ENCODE data around the gene ASTN1.

The ASTN1 gene

GRCh38 chr1:176869577-176869976, 294.9 kb downstream of the ASTN1 start:
- DNase-seq, result no peak

GRCh38 chr1:176866011-176866714, 298.3 kb downstream of the ASTN1 start:
- no peak for DNase-seq

GRCh38 chr1:176864211-176864610, 300.3 kb downstream of the ASTN1 start:
- DNase-seq, result no peak

DNA sequence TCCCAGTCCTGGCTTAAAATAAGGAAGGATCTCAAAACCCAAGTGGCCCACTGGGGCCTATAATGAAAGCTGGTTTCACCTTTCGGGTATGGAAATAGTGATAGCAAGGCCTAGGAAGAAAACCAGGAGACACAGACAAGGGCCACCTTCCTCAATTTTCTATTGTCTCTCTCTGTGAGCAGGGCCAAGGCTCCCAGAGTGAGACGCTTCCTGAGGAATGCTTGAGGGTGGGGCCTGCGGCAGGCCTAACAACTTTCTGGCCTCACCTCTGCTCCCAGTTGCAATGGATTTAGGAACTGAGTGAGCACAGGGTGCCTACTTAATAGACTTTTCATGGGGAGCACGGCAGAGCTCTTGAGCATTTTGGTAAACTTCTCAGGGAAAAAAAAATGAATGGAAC, 300.9 kb downstream of the ASTN1 start:
- DNase-seq, result no peak

GRCh38 chr1:176858433-176858916, 306.0 kb downstream of the ASTN1 start:
- DNase-seq, result no peak

DNA sequence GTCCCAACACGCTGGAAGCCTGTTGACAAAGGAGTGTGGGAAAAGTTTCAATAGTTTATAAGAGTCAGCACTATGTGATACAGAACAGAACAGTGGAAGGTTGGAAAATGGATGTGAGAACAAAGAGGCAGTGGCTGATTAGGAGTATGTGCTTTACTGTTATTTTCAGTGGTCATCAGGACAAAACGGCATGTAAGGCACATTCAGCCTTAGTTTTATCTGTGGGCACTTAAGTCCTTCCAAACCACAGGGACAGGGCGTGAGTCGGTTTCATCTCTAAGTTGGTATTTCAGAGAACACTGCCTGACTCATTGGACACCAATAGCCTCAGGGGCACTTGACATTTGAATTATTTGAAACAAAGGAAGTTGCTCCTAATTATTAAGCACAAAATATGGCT, 306.9 kb downstream of the ASTN1 start:
- DNase-seq, result no peak

DNA sequence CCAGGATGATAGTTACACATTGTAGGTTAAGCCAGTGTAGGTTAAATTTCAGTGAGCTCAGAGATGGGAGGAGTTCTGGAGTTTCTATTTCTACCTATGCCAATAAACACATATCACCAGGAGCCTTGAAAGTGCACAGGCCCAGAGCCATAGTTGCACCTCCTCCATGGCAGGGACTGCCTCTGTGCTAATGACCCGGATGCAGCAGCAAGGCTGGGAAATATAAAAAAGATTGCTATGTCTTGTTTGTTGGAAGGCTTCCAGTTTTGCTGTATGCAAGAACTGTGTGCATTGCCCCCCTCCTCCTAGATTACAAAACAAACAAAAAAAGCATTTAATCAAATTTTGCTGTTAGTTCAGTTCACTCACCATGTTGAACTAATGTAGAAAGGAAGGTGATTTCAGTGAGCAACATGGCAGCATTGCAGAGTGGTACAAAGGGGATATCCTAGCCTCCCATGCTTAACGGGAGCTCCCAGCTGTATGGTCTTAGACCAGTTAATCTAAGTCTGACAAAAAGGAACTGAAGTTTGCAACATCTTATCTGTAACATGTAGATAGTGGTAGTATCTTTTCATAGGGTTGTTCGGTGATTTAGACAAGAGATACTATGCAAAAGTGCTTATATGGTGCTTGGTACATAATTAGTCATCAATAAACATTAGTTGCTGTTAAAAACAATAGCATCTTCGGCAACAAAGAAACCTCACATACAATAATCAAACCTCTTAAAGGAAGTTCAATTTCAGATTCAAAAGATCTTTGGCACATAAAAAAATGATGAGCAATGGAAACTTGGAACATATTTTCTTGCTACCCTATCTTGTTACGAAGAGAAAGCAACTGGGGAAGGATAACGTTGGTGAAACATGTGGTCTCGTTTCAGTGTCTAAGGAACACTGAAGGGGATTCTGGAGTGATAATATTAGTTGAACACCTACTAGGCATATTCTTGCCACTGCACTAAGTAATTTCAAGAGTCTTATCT, 309.5 kb downstream of the ASTN1 start:
- DNase-seq, result no peak

DNA sequence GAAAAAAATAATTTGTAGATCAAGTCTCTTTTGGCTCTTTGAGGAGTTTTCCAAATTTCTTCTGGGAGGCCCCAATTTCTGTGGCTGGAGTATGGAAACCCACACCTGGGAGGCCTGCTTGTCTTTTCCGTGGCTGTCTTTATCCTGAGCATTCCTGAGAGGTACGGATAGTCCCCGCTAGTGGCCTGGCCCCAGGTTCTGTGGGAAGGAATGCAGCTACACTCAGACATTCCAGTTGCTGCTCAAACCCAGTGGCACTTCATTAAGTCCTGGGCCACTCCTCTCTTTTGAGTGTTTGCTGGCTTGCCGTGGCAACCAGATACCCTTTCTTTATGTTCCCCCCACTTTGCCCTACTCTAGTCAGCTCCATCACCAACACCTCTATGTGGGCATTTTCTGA, 310.4 kb downstream of the ASTN1 start:
- no peak for DNase-seq

- no peak for DNase-seq
These were observed 311.0 kb downstream of the ASTN1 start for GRCh38 chr1:176853503-176853902.

DNA sequence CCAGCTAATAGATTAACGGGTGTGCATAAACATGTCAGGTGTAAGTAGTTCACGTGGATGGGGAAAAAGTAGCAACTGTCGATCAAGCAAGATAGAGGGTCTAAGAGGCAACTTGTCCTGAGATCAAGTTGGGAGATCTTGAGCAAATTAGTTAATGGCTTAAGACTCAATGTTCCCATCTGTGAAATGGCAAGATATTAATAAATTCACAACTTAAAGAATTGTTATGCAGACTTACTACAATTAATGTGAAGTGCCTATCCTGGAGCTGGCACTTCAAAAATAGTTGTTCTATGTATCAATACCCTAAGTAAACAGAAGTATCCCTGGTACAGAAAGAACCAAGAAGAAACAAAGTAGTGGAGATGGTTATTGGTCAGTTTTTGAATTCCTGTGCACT, 312.4 kb downstream of the ASTN1 start:
- DNase-seq, result no peak

- no peak for DNase-seq
These were observed 313.6 kb downstream of the ASTN1 start for GRCh38 chr1:176850871-176851270.

DNA sequence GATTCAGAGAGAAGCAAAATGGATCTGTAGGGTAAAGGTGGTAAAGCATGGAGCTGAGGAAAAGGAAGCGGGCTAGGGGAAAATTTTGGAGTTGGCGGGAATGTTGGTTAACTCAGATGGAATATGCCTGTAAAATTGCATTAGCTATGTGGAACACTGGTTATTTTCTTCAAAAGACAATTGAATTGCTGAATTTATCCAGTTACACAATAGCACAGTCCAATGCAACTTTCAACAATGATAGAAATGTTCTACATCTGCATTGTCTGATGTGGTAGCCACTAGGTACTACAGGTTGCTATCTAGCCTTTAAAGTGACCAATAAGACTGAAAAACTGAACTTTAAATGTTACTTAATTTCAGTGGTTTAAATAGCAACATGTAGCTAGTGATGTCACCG, 315.2 kb downstream of the ASTN1 start:
- DNase-seq, result no peak

DNA sequence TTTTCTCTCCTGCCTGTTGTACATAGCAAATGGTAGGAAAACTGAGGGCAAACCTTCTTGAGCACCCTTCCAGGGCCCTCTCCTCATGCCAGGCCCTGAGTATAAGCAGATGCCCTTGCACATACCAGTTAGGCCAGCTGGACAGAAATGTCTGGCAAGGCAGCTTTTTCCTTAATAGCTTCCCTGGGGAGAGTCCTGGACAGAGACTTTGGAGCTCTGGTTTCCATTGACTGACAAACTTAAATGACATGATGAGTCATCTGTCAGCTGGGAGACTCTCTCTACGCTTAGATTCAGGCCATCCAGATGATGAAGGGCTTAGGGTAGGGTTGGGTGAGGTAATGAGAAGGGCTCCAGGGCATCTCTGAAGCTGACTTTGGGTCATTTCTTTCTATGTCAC, 317.5 kb downstream of the ASTN1 start:
- DNase-seq, result no peak

DNA sequence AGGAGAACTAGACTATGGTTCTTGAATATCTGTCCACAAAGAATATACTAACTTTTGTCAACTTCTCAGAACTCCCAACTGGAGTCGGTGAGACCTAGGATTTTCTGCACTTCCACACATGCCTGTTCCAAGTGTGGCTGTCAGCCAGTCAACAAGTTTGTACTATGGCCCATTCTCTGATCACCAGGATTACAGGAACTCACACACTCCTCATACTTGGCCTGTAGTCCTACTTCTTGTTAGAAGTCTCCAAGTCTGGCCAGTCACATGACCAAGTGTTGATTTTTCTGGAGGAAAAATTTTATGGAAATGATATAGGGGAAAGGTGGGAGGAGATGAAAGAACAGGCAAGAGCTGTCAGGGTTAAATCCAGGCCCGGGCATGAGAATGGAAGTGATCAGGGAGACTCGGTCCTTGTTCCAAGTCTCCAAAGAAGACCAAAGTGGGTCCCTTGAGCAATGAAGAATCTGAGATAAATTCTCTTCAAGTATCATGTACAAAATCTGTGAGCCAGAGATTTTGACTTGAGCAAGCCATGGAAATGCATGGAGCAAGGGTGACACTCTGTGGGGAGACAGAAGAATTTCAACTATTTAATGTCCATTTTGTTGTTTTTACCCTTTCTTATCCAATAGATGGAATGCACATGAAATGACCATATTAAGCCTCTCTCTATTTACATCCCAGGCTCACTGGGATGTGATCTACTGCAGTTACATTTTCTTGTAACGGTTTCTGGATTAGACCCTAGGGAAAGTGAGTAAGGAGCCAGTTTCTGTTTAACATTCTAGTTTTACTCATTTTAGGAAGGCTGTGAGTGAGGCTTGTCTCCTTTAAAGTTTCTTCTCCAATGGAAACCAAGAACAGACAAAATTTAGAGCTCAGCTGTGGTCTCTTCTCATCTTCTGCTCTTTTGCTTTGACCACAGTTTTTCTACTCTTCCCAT, 320.9 kb downstream of the ASTN1 start:
- DNase-seq, result no peak

DNA sequence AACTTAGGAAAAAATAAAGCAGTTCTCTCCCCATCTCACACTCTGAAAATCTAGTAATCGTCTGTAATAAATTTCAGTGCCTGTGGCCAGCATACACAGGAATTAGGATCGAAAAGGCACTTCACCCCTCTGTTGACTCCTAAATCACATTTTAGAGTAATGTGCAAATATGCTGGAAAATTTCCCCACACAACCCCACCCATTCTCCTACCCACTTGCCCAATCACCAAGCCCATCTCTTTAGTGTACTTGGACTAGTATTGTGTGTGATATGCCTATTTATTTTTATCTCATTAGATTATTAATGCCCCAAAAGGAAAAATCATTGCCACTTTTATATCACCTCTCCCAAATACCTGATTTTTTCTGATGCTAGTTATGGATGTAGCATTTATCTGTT, 323.3 kb downstream of the ASTN1 start:
- no peak for DNase-seq

- no peak for DNase-seq
These were observed 325.3 kb downstream of the ASTN1 start for GRCh38 chr1:176839216-176839615.

GRCh38 chr1:176838276-176838995, 326.1 kb downstream of the ASTN1 start:
- DNase-seq, result no peak

GRCh38 chr1:176837708-176838107, 326.8 kb downstream of the ASTN1 start:
- no peak for DNase-seq

DNA sequence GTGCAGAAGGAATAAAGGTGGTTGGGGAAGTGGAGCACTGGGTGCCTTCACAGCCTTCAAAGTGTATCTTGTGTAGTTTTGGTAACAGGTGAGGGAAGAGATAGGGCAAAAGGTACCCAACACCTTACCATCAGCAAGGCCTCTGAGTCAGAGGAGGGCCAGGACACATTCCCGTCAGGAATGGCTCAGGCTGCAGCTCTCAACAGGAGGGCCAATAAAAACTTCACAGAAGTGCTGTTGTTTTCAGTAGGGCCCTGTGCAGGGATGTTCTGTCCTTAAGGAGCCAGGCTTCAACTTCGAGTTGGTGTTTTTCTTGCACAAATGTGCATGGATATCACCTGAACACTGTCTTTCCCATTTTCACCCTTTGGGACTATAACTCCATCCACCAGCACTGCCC, 333.4 kb downstream of the ASTN1 start:
- DNase-seq, result no peak

GRCh38 chr1:176829261-176829660, 335.3 kb downstream of the ASTN1 start:
- no peak for DNase-seq

DNA sequence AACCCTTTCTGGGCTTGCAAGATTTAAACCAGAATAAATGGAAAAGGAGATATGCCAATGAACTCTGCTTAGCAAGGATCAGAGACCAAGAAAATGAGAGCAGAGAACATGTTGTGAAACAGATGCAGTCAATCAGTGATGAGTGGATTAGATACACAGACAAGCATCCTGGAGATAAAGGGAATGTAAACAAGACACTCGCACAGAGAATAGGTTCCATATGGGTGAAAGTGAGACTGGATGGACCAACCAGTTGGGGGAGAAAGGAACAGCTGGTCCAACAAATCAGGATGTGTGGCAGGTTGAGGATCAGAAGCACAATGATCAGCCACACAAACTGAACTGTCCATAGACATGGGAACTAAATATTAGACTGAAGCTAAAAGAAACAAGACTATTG, 338.2 kb downstream of the ASTN1 start:
- DNase-seq, result no peak

GRCh38 chr1:176820391-176821031, 344.0 kb downstream of the ASTN1 start:
- no peak for DNase-seq
